Neuron (in vitro differentiated cells): Measurements from ENCODE around the gene PSD4.

Experiments
- H2AFZ ChIP-seq: one replicate; pipeline ENCODE4 v1.6.1; 2013; ENCODE audit warnings: low read depth, mild to moderate bottlenecking, inconsistent platforms, low read length, moderate library complexity
- H3K27me3 ChIP-seq: one replicate; pipeline ENCODE4 v1.6.1; 2013; ENCODE audit warnings: low read length; ENCODE audit not compliant: insufficient read depth
- H3K36me3 ChIP-seq: one replicate; pipeline ENCODE4 v1.6.1; 2013; ENCODE audit warnings: low read length; ENCODE audit not compliant: insufficient read depth
- H3K4me1 ChIP-seq: one replicate; pipeline ENCODE4 v1.6.1; 2013; ENCODE audit warnings: low read length; ENCODE audit not compliant: insufficient read depth
- H3K4me3 ChIP-seq: 2 replicates; pipeline ENCODE4 v1.5.1; 2013; ENCODE audit warnings: mild to moderate bottlenecking, low read length, moderate library complexity
- H3K9me3 ChIP-seq: one replicate; pipeline ENCODE4 v1.6.1; 2013; ENCODE audit warnings: low read length

Gene PSD4

DNA sequence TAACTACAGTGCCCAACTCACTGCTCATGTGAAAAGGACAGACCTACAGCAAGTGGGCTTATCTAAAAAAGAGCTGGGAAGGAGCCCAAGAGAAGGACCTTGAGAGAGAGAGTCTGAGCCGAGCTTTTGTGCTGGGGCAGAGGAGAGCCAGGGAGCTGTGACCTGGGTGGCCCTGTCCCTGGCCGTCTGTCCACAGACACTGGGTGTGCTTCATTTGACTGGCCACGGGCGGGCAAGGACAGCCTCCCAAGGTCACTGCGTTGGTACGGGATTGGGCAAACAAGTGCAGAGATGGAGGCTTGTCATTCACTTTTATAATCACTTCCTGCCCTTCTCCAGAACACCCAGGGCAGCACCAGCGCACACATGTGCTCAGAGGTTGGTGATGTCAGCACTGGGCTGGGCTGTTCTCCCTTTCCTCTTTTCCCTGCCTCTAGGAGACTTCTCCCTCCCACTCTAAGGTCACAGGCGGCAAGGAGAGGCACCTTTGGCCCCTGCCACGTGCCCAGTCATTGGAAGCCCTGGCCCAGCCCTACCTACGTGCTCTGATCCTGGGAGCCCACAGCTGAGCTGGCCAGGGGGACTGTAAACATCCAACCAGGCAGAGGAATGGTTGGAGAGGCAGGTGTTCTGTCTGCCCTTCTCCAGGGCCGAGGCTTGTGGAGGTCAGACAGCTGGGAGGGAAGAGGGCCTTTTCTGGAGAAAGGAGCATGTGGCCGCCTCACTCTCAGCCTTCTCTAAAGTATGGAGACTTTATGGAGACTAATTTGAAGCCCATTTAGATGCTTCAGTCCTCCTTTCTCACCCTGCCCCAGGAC, 6.4 kb upstream of the PSD4 start:
- Histone ChIP-seq H2AFZ (no peak overlapping the region), H3K9me3 (no peaks in the 10 kb centered on the region), H3K4me1 (peaks cover 14% of the 10 kb centered on the region), H3K27me3 (no peaks in the 10 kb centered on the region), H3K36me3 (no peaks in the 10 kb centered on the region), H3K4me3 (no peak overlapping the region)

- no peaks in the 10 kb centered on the region for H3K36me3 ChIP-seq
- H3K9me3 ChIP-seq = no peaks in the 10 kb centered on the region
- H2AFZ ChIP-seq = no peak overlapping the region
- no peaks in the 10 kb centered on the region for H3K27me3 ChIP-seq
- H3K4me1 ChIP-seq = peaks cover 14% of the 10 kb centered on the region
- H3K4me3 ChIP-seq = no peak overlapping the region
These were observed 5.8 kb upstream of the PSD4 start for GRCh38 chr2:113167962-113168340.

- Histone ChIP-seq H3K36me3 (no peaks in the 10 kb centered on the region), H3K4me1 (peaks cover 14% of the 10 kb centered on the region), H2AFZ (no peak overlapping the region), H3K27me3 (no peaks in the 10 kb centered on the region), H3K4me3 (no peak overlapping the region), H3K9me3 (no peaks in the 10 kb centered on the region)
These were observed 4.7 kb upstream of the PSD4 start for GRCh38 chr2:113169002-113169530.

DNA sequence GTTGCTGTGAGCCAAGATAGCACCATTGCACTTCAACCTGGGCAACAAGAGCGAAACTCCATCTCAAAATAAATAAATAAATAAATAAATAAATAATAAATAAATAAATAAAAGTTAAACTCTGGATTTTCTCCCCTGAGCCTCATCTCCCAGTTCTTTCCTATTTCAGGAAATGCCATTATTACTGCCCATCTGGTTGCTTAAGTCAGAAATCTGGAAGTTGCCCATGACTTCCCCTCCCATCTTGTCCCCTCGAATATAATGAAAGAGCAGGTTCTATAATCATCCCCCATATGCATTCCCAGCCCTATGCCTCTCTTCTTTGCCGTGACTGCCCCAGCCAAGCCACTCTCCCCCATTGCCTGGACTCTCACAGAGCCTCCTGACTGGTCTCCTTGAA, 4.2 kb upstream of the PSD4 start:
- H3K27me3 ChIP-seq = no peaks in the 10 kb centered on the region
- H2AFZ ChIP-seq = no peak overlapping the region
- no peaks in the 10 kb centered on the region for H3K9me3 ChIP-seq
- H3K36me3 ChIP-seq = no peaks in the 10 kb centered on the region
- H3K4me1 ChIP-seq = peaks cover 10% of the 10 kb centered on the region
- no peak overlapping the region for H3K4me3 ChIP-seq

GRCh38 chr2:113171334-113172075, 2.3 kb upstream of the PSD4 start:
- no peaks in the 10 kb centered on the region for H3K27me3 ChIP-seq
- no peaks in the 10 kb centered on the region for H3K9me3 ChIP-seq
- H3K4me1 ChIP-seq = no peaks in the 10 kb centered on the region
- no peak overlapping the region for H2AFZ ChIP-seq
- H3K4me3 ChIP-seq = no peak overlapping the region
- H3K36me3 ChIP-seq = no peaks in the 10 kb centered on the region

- Histone ChIP-seq H2AFZ (no peak overlapping the region), H3K4me1 (no peaks in the 10 kb centered on the region)
These were observed 840 bp upstream of the PSD4 start for GRCh38 chr2:113172721-113173541.

DNA sequence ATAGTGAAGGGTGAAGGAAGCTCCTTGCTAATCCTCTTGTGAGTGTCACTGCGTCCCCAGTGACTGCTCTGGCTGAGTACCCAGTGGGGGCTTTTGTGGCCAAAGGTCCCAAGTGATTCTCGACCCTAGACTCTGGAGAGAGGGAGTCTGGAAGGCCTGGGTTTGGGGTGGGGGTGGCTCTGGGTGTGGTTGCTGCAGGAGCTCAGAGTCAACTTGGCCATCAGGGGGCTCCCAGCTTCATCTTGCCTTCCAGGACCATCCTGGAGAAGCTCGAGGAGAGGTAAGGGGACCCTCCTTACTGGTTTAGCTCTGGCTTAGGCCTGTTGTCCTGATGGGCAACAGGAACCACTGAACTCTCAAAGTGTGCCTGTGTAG, 592 bp downstream of the PSD4 start:
- no peaks in the 10 kb centered on the region for H3K4me1 ChIP-seq
- no peak overlapping the region for H2AFZ ChIP-seq
- H3K27me3 ChIP-seq = no peaks in the 10 kb centered on the region
- no peaks in the 10 kb centered on the region for H3K36me3 ChIP-seq
- H3K4me3 ChIP-seq = no peak overlapping the region
- H3K9me3 ChIP-seq = no peaks in the 10 kb centered on the region

More at GRCh38 chr2:113172721-113173541, 840 bp upstream of the PSD4 start:
- Histone ChIP-seq H3K4me3 (no peak overlapping the region), H3K9me3 (no peaks in the 10 kb centered on the region), H3K36me3 (no peaks in the 10 kb centered on the region), H3K27me3 (no peaks in the 10 kb centered on the region)

DNA sequence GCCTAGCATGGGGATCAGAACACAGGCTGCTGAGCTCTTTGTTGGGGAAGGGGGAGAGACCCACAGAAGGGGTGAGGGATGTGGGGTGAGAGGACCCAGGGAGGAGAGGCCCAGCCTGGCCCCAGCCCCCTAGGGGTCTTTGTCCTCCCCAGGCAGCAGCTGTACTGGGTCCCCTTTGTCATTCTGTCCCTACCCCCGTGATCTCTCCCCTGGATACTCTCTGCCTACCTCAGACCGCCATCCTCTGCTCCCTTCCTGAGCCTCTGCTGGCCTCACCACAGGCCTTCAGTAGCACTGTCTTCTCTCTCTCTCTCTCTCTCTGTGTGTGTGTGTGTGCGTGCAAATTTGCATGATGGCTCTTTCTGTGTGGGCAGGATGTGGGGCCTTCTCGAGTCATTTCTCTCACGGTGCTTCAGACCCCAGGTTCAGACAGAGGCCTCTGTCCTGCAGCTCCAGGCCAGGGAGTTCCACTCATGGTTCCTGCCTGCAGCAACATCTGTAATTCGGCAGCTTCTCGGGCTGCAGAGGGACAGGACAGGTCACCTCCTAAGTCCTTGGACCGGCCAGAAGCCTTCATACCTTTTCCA, 1.4 kb downstream of the PSD4 start:
- H3K4me1 ChIP-seq = no peaks in the 10 kb centered on the region
- H3K4me3 ChIP-seq = no peak overlapping the region
- H3K9me3 ChIP-seq = no peaks in the 10 kb centered on the region
- no peaks in the 10 kb centered on the region for H3K27me3 ChIP-seq
- no peaks in the 10 kb centered on the region for H3K36me3 ChIP-seq
- H2AFZ ChIP-seq = no peak overlapping the region

DNA sequence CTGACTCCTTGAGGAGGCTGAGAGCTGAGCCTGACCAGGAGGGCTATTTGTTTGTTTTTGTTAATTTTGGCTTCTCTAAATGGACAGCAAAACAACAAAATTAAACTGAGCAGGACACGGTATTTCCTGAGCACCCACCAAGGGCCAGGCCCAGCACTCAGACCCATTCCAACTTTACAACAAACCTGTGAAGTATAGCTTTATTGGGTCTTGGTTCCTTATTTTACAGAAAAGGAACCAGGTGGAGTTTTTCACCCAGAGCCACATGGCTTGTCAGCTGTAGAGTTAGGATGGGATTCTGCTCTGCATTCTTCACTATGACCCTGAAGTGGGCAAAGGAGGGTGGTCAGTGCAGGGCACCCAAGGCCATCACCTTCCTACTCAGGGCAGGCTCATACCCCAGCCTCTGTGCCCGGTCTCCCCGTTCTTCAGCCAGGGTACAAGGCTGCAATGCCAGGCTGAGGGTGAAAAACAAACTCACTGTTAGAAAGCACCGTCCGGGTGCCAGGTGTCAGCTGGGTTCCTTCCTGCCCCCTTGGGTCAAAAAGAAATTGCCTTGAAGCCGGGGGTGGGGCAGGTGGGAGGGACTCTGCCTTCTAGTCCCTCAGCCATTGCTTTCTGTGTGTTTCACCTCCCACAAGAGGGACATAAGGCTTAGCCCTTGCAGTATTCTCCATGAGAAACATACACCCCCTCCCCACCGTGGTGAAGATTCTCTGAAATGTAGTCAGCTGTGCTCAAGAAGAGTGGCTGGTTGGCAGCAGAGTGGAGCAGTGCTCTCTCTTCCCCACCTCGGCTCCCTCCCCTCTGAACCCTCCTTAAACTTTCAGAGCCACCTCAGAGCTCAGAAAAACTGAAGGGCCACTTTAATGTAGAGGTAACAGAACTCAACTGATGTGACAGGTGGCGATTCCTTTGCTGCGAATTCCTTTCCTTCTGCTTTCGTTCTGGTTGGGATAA, 2.2 kb downstream of the PSD4 start:
- Histone ChIP-seq H3K9me3 (no peaks in the 10 kb centered on the region), H2AFZ (no peak overlapping the region), H3K27me3 (no peaks in the 10 kb centered on the region), H3K4me3 (no peak overlapping the region), H3K36me3 (no peaks in the 10 kb centered on the region), H3K4me1 (no peaks in the 10 kb centered on the region)

- Histone ChIP-seq H3K27me3 (peaks cover 5% of the 10 kb centered on the region), H3K9me3 (no peaks in the 10 kb centered on the region), H3K36me3 (no peaks in the 10 kb centered on the region), H2AFZ (no peak overlapping the region), H3K4me1 (no peaks in the 10 kb centered on the region), H3K4me3 (no peak overlapping the region)
These were observed 3.1 kb downstream of the PSD4 start for GRCh38 chr2:113176696-113177355.

GRCh38 chr2:113178069-113178746, 4.4 kb downstream of the PSD4 start:
- H3K27me3 ChIP-seq = peaks cover 5% of the 10 kb centered on the region

More at GRCh38 chr2:113178069-113178746, 4.4 kb downstream of the PSD4 start:
- Histone ChIP-seq H3K36me3 (no peaks in the 10 kb centered on the region), H3K4me3 (no peak overlapping the region), H3K9me3 (no peaks in the 10 kb centered on the region), H3K4me1 (no peaks in the 10 kb centered on the region), H2AFZ (no peak overlapping the region)
